Astrocyte of the spinal cord (primary cell): ENCODE results near the gene RPL15.
"Not testable (repeated sequence)": the region's sequence is repeated elsewhere in the genome, so short reads cannot be mapped to it uniquely, and the experiment has no call there.

ENCODE experiments used
- DNase-seq: peaks from one replicate; pipeline ENCODE4 v3.0.0; 2011; ENCODE audit warnings: low read depth, low spot score
- H3K4me3 ChIP-seq: 2 replicates; pipeline ENCODE4 v1.5.1; 2011; ENCODE audit warnings: low read depth, mild to moderate bottlenecking, low read length, moderate library complexity
- CTCF ChIP-seq: IDR thresholded peaks from 2 replicates; pipeline ENCODE4 v1.5.1; 2012; ENCODE audit warnings: low read depth, mild to moderate bottlenecking, low read length, inconsistent platforms
- in situ Hi-C: cut with HindIII; loops from 2 replicates; pipeline ENCODE4 v1.10.0; 2017; ENCODE audit warnings: low sequenced_read_pairs

The RPL15 gene

GRCh38 chr3:23916886-23917678 is at the start of gene RPL15, which contains the start of gene NKIRAS1:
Gene RPL15, plus strand, starts transcription at chr3:23917132. Its CDS starts 728 bp downstream, at chr3:23917860.
Gene NKIRAS1, minus strand, starts transcription at chr3:23916990. Its CDS starts 6,086 bp downstream, at chr3:23910904.
- in situ Hi-C loops, result no loop called here
- DNase-seq, result peak; percentile 97
- peak within 1 kb of the TSS; percentile 98 for H3K4me3 ChIP-seq
- peak; percentile 46 for TF ChIP-seq CTCF

DNA sequence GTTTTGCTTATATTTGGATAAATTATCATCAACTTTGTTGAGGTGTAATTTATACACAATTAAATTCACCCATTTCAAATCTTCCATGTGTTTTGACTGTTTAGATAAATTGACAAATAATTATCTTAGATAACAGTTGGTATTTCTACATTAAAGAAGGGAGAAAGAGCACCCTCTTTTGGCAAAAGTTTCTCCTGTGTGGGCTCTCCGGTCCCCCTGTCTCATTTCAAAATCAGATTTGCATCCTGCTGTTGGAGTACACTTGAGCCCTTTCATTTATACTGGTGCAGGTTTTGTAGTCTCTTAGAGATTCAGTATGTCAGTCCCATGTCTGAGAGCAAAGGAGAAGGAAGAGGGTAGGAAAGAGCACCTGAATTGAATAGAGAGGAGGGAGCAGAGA is 49.5 kb upstream of the RPL15 start:
- in situ Hi-C loops, result no loop called here
- no peak for TF ChIP-seq CTCF
- H3K4me3 ChIP-seq, result no peak overlapping the region
- DNase-seq, result no peak

- DNase-seq, result no peak
- no peak overlapping the region for H3K4me3 ChIP-seq
- in situ Hi-C loops, result no loop called here
- TF ChIP-seq CTCF, result no peak
These were observed 49.1 kb upstream of the RPL15 start for GRCh38 chr3:23867838-23868237.

GRCh38 chr3:23869977-23870662 is 46.8 kb upstream of the RPL15 start:
- no peak for DNase-seq
- in situ Hi-C loops, result no loop called here
- no peak overlapping the region for H3K4me3 ChIP-seq
- TF ChIP-seq CTCF, result no peak

DNA sequence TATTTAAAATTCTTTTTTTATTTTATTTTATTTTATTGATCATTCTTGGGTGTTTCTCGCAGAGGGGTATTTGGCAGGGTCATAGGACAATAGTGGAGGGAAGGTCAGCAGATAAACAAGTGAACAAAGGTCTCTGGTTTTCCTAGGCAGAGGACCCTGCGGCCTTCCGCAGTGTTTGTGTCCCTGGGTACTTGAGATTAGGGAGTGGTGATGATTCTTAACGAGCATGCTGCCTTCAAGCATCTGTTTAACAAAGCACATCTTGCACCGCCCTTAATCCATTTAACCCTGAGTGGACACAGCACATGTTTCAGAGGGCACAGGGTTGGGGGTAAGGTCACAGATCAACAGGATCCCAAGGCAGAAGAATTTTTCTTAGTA is 46.3 kb upstream of the RPL15 start:
- in situ Hi-C loops, DNase-seq, H3K4me3 ChIP-seq: not testable (repeated sequence)

DNA sequence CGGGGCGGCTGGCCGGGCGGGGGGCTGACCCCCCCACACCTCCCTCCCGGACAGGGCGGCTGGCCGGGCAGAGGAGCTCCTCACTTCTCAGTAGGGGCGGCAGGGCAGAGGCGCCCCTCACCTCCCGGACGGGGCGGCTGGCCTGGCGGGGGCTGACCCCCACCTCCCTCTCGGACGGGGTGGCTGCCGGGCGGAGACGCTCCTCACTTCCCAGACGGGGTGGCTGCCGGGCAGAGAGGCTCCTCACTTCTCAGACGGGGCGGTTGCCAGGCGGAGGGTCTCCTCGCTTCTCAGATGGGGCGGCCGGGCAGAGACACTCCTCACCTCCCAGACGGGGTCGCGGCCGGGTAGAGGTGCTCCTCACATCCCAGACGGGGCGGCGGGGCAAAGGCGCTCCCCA is 45.6 kb upstream of the RPL15 start:
- DNase-seq, H3K4me3 ChIP-seq, in situ Hi-C loops: not testable (repeated sequence)

DNA sequence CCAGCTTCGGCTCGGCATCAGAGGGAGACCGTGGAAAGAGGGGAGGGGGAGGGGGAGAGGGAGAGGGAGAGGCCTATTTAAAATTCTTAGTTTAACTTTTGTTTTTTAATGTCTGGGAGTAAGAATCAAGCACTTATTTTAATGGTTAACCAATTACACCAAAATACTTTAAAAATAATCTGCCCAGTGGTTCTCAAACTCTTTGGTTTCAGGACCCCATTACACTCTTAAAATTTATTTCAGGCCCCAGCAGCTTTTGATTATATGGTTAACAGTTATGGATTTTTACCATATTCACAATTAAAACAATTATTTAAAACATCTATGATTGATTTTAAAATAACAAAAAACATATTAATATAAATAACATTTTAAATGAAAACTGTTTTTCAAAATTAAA is 44.6 kb upstream of the RPL15 start:
- TF ChIP-seq CTCF, result no peak
- DNase-seq, result no peak
- no peak overlapping the region for H3K4me3 ChIP-seq
- in situ Hi-C loops, result no loop called here
